HepG2 (cell line): ENCODE measurements around the gene SPATA33. TPM values are rescaled to one million over a fixed set of nuclear protein-coding genes. Genes with fewer than 3 reads are reported as not detected.

Experiments used
- ATAC-seq: fragments of 200-7000 bp; cut with Tn5 transposase; 3 replicates; pipeline ENCODE4 v1.9.1; 2020; ENCODE audit warnings: mild to moderate bottlenecking, moderate library complexity
- BruUV-seq: library from RNA; stranded (reverse); fragments of 400-500 nt; replicated peaks from 2 replicates; lab custom pipeline; 2021; lab: Mats Ljungman, UMichigan
- CTCF ChIA-PET: fragments of 300-600 bp; formaldehyde crosslinking; extraction: SDS; loops from one replicate; lab custom pipeline; 2021; ENCODE audit warnings: low total read pairs, inconsistent platforms, low intra/inter-chr PET ratio; lab: Yijun Ruan, JAX
- POLR2A ChIA-PET: fragments of 350-600 bp; sonication (Branson Sonifier 250); formaldehyde crosslinking; loops from one replicate; lab custom pipeline; 2020; ENCODE audit warnings: antibody characterized with exemption, inconsistent platforms; lab: Yijun Ruan, JAX
- DNase-seq: peaks from one replicate; pipeline ENCODE4 v3.0.0-alpha.2; 2015; ENCODE audit warnings: low spot score
- FAIRE-seq: peaks from 3 replicates; lab custom pipeline; 2011; peaks lifted over from hg19 to GRCh38; lab: Jason Lieb, UNC
- H2AFZ ChIP-seq: one replicate; pipeline ENCODE4 v1.6.1; 2011; ENCODE audit warnings: low read length, inconsistent platforms
- H3K27ac ChIP-seq: fragments of 300-600 bp; 3 replicates; pipeline ENCODE4 v1.8.0; 2011; ENCODE audit warnings: mixed run types, mild to moderate bottlenecking, mixed read lengths, low read length, inconsistent platforms; ENCODE audit not compliant: insufficient read depth; ENCODE audit errors: extremely low read length
- H3K27me3 ChIP-seq, 2 experiments: fragments of 200-600 bp in 1 of 2; 2 replicates in 1 of 2; 3 replicates in 1 of 2; pipeline versions ENCODE4 v1.6.0 to v1.8.0; 2011; ENCODE audit warnings: low read length in 2 of 2, mild to moderate bottlenecking in 2 of 2, moderate library complexity in 2 of 2, inconsistent platforms in 1 of 2; ENCODE audit not compliant: insufficient read depth in 2 of 2, control insufficient read depth in 1 of 2
- H3K36me3 ChIP-seq, 2 experiments: fragments of 200-600 bp in 1 of 2; replicated peaks in 1 of 2; 2 replicates in 1 of 2; 3 replicates in 1 of 2; pipeline versions ENCODE4 v1.5.1 to v1.8.0; 2011; ENCODE audit warnings: low read length in 2 of 2, inconsistent platforms in 1 of 2; ENCODE audit not compliant: insufficient read depth in 2 of 2, control insufficient read depth in 1 of 2
- H3K4me1 ChIP-seq: 2 replicates; pipeline ENCODE4 v1.5.1; 2012; ENCODE audit warnings: low read length, inconsistent platforms; ENCODE audit not compliant: insufficient read depth
- H3K4me2 ChIP-seq: 2 replicates; pipeline ENCODE4 v1.6.0; 2011; ENCODE audit warnings: low read depth, low read length, inconsistent platforms
- H3K4me3 ChIP-seq, 3 experiments: fragments of 200-600 bp in 1 of 3; sonication (generic), shearing (Covaris generic) in 1 of 3; replicated peaks in 1 of 3; 2 replicates each; pipeline ENCODE4 v1.5.1; 2011 to 2016; ENCODE audit warnings: low read length in 3 of 3, inconsistent platforms in 2 of 3, low read depth in 2 of 3, mild to moderate bottlenecking in 2 of 3, control low read depth in 1 of 3, mixed read lengths in 1 of 3; ENCODE audit not compliant: insufficient read depth in 1 of 3
- H3K79me2 ChIP-seq: one replicate; pipeline ENCODE4 v1.6.1; 2011; ENCODE audit warnings: low read length, inconsistent platforms; ENCODE audit not compliant: insufficient read depth
- H3K9ac ChIP-seq: 2 replicates; pipeline ENCODE4 v1.6.0; 2011; ENCODE audit warnings: mild to moderate bottlenecking, low read depth, low read length, inconsistent platforms; ENCODE audit not compliant: insufficient read depth
- H3K9me3 ChIP-seq: 2 replicates; pipeline ENCODE4 v1.5.1; 2012; ENCODE audit warnings: mild to moderate bottlenecking, low read length
- H4K20me1 ChIP-seq: 2 replicates; pipeline ENCODE4 v1.6.0; 2011; ENCODE audit warnings: inconsistent platforms, mild to moderate bottlenecking, low read length, moderate library complexity; ENCODE audit not compliant: insufficient read depth
- AGO2 ChIP-seq: fragments of 200-400 bp; formaldehyde crosslinking; optimal IDR thresholded peaks from 2 replicates; pipeline ENCODE3; 2017; ENCODE audit warnings: mild to moderate bottlenecking, low read depth, low read length, moderate library complexity
- ETV6 ChIP-seq: sonication (generic); formaldehyde crosslinking; conservative IDR thresholded peaks from 2 replicates; pipeline ENCODE4 v1.4.0; 2020; ENCODE audit warnings: missing genetic modification reagents
- MTF2 ChIP-seq: sonication (generic); formaldehyde crosslinking; IDR thresholded peaks from 2 replicates; pipeline ENCODE4 v1.5.0; 2020; ENCODE audit warnings: missing genetic modification reagents, borderline replicate concordance
- POLR2A ChIP-seq, 2 experiments: IDR thresholded peaks; 2 replicates each; pipeline ENCODE4 v1.6.1; 2011; ENCODE audit warnings: low read depth in 2 of 2, low read length in 2 of 2, mild to moderate bottlenecking in 1 of 2, moderate library complexity in 1 of 2; ENCODE audit not compliant: insufficient read depth in 1 of 2
- WGBS: methylation state at CpG from one replicate; pipeline ENCODE4 v1.1.6; 2017; ENCODE audit warnings: low lambda C conversion rate; 5-methylcytosine and 5-hydroxymethylcytosine counted together
- in situ Hi-C: cut with HindIII; loops from 2 replicates; pipeline ENCODE4 v1.10.0; 2017; ENCODE audit warnings: low pct_unique_long_range_greater_than_20kb; ENCODE audit not compliant: extremely low pct_ligation_motif_present
- intact Hi-C: fragments of 100-400 bp; cut with micrococcal nuclease; formaldehyde crosslinking; loops from one replicate; pipeline ENCODE4 v1.10.0; 2022; ENCODE audit not compliant: unreplicated experiment
- polyA plus RNA-seq, 8 experiments: library from polyadenylated mRNA; depleted of rRNA in 3 of 8; stranded (reverse) in 7 of 8; unstranded in 1 of 8; fragments of >200 nt; fragmentation: Illumina TruSeq in 4 of 8; extraction: Trizol in 4 of 8; gene quantifications; 2 replicates each; pipeline versions ENCODE4 v1.2.1 to v1.2.3, GENCODE V29; 2011 to 2016; ENCODE audit warnings: low read depth in 4 of 8, missing spikeins in 1 of 8, mixed read lengths in 1 of 8; ENCODE audit not compliant: insufficient read depth in 1 of 8
- total RNA-seq, 5 experiments: library from RNA; depleted of rRNA; stranded (reverse); fragments of >200 nt; fragmentation: Illumina TruSeq; extraction: Trizol; gene quantifications; 2 replicates each; pipeline ENCODE4 v1.2.3, GENCODE V29; 2016; ENCODE audit warnings: low read depth in 1 of 5
- TF ChIP-seq, protein P1 (sequence below): sonication (generic); formaldehyde crosslinking; IDR thresholded peaks from 2 replicates; pipeline ENCODE4 v1.4.0; 2020; ENCODE audit warnings: mild to moderate bottlenecking, missing genetic modification reagents, borderline replicate concordance

Gene SPATA33
- total and polyA plus RNA-seq, 2 of the 13 experiments (the other 11 are each of a cell fraction or from before 2014, with no cell fraction given) = 5.7 to 11.0 TPM

DNA sequence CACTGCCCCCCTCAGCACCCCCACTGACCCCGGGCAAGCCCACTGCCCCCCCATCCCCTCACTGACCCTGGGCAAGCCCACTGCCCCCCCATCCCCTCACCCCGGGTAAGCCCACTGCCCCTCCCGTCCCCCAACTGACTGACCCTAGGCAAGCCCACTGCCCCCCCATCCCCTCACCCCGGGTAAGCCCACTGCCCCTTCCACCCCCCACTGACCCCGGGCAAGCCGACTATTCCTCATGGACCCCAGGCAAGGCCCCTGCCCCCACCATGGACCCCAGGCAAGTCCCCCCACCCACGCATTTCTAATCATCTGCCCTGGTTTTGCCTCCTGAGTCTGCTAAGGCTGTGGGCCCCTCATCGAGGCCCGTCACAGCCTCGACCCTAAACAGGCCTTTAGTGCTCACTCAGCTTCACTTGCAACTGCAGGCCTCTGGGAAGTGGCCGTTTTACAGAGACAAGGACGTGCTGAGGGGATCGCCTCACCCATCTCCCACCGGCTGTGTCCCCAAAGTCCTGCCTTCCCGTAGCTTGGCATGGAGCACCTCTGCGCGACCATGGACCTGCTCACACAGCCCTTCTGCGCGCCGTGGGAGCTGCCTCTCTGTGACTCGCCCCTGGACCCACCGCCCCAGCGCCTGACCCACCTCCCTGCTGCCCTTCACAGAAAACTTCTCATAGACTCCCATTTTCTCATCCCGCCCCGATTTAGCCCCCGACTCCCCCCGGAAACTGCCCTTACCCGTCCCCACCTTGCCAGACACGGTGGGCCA, 59.5 kb downstream of the SPATA33 start:
- no peak for DNase-seq
- 95% methylated on average over 29 of the region's 29 CpGs for WGBS
- no TSS peak for BruUV-seq
- in situ Hi-C loops (no loop called here), intact Hi-C loops (no loop called here)
- H3K27ac ChIP-seq = no peak overlapping the region
- H3K4me1 ChIP-seq = peaks cover 28% of the 10 kb centered on the region
- peaks cover under 1% of the 10 kb centered on the region; the same call in 1 of the 2 replicates for H4K20me1 ChIP-seq
- no peak overlapping the region for H2AFZ ChIP-seq
- H3K9me3 ChIP-seq = no peaks in the 10 kb centered on the region
- no peaks in the 10 kb centered on the region for H3K36me3 ChIP-seq
- H3K27me3 ChIP-seq = no peaks in the 10 kb centered on the region; a peak in 1 of 5 replicates
- H3K79me2 ChIP-seq = peaks cover 4% of the 10 kb centered on the region
- FAIRE-seq = no peak
- CTCF ChIA-PET = no interaction called here
- no peak overlapping the region for H3K4me3 ChIP-seq
- TF ChIP-seq POLR2A (IDR thresholded peaks at IDR 0.05; ENCODE audit: insufficient read depth in 1 of 2, low read depth in 2 of 2, low read length in 2 of 2) (0 out of 4 replicates have a peak, but pooled peaks of 1 of the 2 experiments have one; percentile 2), AGO2 (peak; percentile 83), MTF2 (no peak), ETV6 (CRISPR knock-in tag) (no peak)
- TF ChIP-seq, protein P1, sequence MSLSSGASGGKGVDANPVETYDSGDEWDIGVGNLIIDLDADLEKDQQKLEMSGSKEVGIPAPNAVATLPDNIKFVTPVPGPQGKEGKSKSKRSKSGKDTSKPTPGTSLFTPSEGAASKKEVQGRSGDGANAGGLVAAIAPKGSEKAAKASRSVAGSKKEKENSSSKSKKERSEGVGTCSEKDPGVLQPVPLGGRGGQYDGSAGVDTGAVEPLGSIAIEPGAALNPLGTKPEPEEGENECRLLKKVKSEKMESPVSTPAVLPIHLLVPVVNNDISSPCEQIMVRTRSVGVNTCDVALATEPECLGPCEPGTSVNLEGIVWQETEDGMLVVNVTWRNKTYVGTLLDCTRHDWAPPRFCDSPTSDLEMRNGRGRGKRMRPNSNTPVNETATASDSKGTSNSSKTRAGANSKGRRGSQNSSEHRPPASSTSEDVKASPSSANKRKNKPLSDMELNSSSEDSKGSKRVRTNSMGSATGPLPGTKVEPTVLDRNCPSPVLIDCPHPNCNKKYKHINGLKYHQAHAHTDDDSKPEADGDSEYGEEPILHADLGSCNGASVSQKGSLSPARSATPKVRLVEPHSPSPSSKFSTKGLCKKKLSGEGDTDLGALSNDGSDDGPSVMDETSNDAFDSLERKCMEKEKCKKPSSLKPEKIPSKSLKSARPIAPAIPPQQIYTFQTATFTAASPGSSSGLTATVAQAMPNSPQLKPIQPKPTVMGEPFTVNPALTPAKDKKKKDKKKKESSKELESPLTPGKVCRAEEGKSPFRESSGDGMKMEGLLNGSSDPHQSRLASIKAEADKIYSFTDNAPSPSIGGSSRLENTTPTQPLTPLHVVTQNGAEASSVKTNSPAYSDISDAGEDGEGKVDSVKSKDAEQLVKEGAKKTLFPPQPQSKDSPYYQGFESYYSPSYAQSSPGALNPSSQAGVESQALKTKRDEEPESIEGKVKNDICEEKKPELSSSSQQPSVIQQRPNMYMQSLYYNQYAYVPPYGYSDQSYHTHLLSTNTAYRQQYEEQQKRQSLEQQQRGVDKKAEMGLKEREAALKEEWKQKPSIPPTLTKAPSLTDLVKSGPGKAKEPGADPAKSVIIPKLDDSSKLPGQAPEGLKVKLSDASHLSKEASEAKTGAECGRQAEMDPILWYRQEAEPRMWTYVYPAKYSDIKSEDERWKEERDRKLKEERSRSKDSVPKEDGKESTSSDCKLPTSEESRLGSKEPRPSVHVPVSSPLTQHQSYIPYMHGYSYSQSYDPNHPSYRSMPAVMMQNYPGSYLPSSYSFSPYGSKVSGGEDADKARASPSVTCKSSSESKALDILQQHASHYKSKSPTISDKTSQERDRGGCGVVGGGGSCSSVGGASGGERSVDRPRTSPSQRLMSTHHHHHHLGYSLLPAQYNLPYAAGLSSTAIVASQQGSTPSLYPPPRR (CRISPR knock-in tag) = no peak
- H3K9ac ChIP-seq = no peak overlapping the region
- ATAC-seq = no peak
- POLR2A ChIA-PET = no interaction called here
- no peak overlapping the region for H3K4me2 ChIP-seq
